ENCODE data around the gene KRTAP16-1.

KRTAP16-1 gene

GRCh38 chr17:41331606-41332005, 22.5 kb upstream of the KRTAP16-1 start:
- no peak overlapping the region for H3K27ac ChIP-seq
- no peak for DNase-seq (ENCODE audit: low read depth, low spot score)

DNA sequence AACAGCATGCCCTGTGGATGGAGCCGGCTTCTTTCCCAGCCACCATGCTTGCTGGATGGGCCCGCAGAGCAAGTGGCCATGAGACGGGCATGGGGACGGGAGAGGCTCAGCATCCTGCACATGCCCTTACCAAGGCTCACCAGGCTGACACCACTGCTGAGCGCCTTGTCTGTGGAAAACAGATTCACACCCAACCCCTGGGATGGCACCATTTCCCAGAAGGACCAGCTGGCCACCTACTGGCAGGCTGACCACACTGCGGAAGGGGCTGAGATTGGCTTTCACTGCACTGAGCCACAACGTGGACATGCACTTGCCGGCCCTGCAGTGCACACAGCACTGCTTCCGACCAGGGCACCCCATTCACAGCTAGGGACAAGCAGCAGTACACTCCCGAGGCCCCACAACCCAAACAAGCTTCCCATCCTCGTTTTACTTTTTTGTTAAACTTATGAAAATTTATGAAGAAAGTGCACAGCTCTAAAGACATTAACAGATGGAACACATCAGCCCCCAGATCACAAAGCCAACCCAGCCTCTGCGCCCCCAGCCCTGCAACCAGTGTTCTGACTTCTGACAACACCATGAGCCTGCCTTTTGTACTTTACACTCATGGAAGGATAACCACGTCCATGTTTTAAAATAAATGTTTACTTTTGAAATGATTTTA, 20.3 kb upstream of the KRTAP16-1 start:
- H3K27ac ChIP-seq: no peak overlapping the region
- DNase-seq (ENCODE audit: low read depth, low spot score): no peak

DNA sequence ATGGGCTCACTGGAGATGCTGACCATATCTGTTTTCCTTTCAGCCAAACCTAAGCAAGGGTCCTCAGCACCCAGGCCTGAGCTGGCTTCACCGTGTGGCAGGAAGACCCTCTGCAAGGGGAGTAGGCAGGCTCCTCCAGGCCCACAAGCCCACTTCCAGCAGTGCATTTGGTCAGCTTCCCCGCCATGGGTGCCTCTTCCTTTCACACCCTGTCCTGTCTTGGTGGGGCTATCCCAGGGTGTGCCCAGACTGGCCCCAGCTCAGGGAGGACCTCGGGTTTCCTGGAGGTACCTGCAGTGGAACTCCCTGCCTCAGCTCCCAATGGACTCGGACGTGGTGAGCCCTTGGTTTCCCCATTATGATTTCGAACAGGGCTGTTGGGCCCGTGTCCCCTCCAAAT, 19.1 kb upstream of the KRTAP16-1 start:
- H3K27ac ChIP-seq: no peak overlapping the region
- DNase-seq (ENCODE audit: low read depth, low spot score): no peak

DNA sequence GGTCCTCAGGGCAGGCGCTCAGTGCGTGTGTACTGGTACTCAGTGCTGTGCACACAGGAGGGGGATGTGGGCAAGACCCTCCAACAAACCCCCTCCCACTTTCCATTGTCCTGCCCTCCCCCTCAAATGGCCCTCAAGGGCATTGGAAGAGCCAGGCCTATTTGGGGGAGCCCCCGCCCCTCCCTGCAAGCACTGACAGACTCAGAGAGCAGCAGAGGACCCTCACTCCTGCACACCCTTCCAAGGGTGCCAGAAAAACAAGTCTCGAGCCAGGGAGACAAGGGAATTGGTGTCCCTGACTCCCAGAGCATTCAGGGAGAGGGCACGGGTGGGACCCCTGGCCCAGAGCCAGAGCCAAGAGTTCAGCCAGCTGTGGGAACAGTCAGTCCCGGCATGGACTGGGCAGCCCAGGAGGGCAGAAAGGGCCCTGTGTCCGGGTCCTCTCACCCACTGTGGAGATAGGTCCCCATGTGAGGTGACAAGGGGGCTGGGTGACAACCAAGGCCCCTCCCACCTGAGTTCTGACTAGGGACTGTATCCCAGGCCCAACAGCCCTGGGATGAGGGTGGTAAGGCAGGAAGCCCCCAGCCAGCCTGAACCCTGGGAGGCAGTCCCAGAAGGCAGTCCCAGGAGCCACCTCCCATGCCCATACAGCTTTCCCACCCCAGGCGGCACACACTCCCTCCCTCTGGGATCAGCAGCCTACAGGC, 18.5 kb upstream of the KRTAP16-1 start:
- no peak overlapping the region for H3K27ac ChIP-seq
- DNase-seq (ENCODE audit: low read depth, low spot score): no peak

DNA sequence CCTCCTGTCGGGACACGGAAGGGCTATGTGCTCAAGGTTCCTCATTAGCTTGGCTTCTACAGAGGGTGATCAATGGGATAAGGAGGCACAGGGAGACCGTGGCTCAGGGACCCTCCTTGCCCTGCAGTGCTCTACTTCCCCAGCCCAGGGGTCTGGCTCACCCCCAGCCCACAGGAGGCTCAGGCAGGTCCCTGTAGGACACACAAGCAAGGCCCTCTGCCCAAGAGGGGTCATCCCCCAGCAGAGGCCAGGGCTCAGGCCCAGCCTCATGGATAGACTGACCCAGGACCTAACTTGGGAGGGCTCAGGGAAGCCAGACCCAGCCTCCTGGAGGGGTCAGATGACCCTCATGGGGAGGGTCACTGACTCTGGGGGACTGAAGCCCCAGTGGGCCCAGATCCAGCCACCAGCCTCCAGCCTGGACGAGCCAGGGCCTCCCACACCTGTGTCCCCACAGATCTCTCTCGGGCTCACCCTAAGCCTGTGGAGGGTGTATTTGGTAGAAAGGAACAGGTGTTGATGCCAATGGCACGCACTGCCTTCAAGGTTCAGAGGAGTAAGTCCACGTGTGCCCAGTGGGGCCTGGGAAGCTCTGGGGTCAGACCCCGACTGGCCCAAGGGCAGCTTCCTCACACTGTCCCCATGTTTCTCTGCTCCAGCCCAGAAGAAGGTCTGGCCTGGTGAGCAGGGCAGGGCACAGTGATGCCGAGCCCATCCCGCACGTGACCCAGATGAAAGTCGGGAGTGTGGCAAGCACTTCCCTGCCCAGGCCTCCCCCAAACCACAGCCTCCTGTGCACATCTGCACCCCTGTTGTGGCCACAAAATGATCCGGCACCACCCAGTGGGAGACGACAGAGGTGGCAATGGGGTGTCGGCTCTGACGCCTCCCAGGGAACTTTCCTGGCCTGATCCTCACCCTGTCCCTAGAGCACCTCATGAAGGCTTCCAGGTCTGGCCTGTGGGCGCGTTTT, 17.4 kb upstream of the KRTAP16-1 start:
- no peak for DNase-seq (ENCODE audit: low read depth, low spot score)
- H3K27ac ChIP-seq: no peak overlapping the region

GRCh38 chr17:41325611-41326010, 16.5 kb upstream of the KRTAP16-1 start:
- DNase-seq (ENCODE audit: low read depth, low spot score): no peak
- no peak overlapping the region for H3K27ac ChIP-seq

GRCh38 chr17:41325126-41325525, 16.0 kb upstream of the KRTAP16-1 start:
- H3K27ac ChIP-seq: no peak overlapping the region
- no peak for DNase-seq (ENCODE audit: low read depth, low spot score)

DNA sequence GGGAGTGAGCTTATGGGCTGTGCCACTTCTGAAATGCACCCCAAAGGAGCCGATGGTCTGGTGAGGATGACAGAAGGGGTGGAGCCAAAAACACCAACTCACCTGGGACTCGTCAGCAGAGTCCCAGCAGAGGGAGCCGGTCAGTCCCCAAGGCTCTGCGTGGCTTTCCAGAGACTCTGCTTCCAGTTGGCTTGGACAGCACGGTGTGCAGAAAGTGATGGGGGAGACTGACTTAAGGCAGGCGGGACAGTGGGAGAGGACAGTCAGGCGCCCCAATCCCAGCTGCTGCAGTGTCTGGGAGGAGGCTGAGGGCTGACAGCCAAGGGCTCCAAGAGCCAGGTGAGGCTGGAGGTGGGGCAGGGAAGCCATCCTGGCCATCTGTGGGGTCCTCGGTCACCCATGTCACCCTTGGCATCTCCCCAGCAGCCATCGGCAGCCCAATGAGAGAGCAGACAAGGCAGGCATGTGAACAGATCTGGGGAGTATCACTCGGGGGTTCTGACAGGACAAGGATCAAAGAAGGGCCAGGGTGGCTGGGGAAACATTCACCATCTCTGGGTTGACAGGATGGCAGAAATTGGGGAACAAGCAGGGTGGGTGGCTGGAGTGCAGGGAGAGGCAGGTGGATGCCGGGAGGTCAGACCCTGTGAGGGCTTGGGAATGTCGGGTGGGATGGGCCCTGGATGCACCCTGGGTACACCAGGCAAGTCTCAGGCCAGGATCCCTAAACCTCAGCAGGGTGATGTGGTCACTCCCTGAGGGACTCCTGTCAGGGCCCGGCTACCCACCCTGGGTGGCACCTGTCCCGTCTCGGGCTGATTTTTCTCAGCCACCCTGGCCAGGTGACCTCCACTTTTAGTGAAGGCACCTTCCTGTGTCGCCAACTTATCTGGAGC, 15.3 kb upstream of the KRTAP16-1 start:
- H3K27ac ChIP-seq: no peak overlapping the region
- DNase-seq (ENCODE audit: low read depth, low spot score): no peak

DNA sequence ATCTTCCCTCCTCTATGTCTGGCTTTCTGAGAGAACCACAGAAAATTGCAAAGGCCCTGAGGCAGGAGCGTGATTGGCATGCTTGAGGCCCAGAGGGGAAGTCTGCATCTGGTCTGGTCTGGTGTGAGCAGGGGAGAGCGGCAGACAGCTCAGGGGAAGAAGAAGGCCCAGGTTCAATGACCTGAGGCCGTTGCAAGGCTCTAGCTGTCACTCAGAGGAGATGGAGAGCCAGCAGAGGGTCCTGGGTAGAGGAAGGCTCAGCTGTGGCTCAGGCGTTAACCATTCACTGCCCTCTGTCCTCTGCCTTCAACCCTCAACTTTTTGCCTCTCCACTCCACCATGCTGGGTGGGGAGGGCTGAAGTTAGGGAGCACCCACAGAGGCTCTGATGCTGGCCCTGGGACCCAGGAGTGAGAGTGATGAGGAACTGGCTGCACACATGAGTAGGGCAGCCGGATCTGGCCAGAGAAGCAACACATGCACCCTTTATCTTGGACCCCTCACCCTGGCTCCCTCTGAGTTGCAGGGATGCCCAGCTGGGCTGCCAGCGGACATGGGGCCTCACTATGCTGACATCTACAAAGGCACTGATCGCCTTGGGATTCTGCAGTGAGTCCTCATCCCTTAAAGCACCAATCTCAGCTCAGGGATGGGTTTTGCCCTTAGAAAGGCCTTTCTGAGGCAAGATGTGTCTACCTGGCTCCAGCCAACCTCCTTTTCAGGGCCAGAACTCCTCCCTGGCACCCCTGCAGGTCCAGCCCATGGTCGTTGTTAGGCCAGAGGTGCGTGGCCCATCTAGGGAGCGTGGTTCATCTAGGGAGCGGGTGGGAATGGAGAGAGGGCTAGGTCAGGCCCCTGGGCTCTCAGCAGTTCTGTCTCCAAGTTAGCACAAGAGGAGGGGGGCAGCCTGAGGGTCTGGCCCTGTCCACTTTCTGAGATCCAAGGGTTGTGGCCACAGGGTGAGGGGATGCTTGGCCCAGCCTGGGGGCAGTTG, 14.1 kb upstream of the KRTAP16-1 start:
- DNase-seq (ENCODE audit: low read depth, low spot score): no peak
- no peak overlapping the region for H3K27ac ChIP-seq

- H3K27ac ChIP-seq: no peak overlapping the region
- peak; percentile 26 for DNase-seq (ENCODE audit: low read depth, low spot score)
These were observed 13.2 kb upstream of the KRTAP16-1 start for GRCh38 chr17:41322094-41322902.

DNA sequence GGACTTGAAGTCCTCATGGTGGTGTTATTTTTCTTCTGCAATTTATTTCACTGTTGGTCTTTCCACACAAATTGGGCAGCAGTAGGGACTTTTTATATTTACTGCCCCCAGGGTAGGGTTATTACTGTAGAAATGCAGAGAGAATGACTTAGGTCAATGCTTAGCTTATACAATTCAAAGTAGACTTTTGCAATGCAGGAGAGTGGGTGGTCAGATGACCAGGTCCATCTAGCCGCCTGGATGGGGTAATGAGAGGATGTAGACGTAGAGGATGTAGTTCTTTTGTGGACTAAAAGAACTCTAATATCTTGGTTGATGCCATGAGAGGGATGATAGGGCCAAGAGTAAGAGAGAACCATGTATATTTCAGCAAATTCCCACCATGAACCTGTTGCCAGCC, 9.1 kb upstream of the KRTAP16-1 start:
- no peak overlapping the region for H3K27ac ChIP-seq
- no peak for DNase-seq (ENCODE audit: low read depth, low spot score)

GRCh38 chr17:41315814-41316445, 6.8 kb upstream of the KRTAP16-1 start:
- H3K27ac ChIP-seq: no peak overlapping the region
- DNase-seq (ENCODE audit: low read depth, low spot score): peak; percentile 57

DNA sequence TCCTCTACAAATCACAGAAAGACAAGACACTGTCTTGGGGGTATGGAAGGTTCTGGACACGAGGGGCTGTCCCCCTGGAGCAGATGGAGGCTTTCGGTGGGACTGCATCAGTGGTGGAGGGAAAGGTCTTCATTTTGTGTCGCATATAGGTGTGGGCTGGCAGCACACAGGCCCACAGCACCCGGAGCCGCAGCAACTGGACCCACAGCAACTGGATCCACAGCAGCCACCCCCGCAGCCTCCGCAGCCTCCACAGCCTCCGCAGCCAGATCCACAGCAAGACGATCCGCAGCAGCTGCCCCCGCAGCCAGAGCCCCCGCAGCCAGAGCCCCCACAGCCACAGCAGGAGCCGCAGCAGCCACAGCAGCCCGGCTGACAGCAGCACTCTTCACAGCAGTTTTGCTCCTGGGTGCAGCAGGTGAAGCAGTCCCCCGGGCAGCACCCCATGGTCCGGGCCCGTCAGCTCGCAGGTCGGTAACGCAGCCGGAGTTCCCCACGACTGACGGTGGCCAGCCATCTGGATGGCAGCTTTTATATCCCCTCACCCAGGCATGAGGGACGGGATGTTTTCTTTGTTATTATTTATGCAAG, 6.2 kb upstream of the KRTAP16-1 start, which contains the start of gene KRTAP17-1:
Gene KRTAP17-1, minus strand, starts transcription at position 507 of the 591 bp plus-strand sequence. Its CDS starts 60 bp downstream, at position 447.
- DNase-seq (ENCODE audit: low read depth, low spot score): no peak
- H3K27ac ChIP-seq: no peak within 1 kb of the TSS

DNA sequence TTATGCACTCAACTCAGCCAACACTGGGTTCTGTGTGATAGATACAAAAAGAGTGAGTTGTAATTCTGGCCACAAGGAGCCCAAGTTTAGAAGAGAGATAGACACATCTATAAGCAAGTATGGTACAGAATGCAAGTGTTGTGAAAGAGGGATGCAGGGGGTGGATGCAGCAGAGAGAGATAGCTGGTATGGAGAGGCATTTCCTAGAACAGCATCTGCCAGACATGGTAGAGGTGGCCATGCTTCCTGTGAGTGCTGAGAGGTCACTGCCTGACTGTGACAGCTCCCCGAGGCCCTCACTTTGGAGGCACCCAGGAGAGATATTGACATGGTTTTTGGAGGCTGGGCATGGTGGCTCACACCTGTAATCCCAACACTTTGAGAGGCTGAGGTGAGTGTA, 2.0 kb upstream of the KRTAP16-1 start:
- no peak for DNase-seq (ENCODE audit: low read depth, low spot score)
- no peak overlapping the region for H3K27ac ChIP-seq

DNA sequence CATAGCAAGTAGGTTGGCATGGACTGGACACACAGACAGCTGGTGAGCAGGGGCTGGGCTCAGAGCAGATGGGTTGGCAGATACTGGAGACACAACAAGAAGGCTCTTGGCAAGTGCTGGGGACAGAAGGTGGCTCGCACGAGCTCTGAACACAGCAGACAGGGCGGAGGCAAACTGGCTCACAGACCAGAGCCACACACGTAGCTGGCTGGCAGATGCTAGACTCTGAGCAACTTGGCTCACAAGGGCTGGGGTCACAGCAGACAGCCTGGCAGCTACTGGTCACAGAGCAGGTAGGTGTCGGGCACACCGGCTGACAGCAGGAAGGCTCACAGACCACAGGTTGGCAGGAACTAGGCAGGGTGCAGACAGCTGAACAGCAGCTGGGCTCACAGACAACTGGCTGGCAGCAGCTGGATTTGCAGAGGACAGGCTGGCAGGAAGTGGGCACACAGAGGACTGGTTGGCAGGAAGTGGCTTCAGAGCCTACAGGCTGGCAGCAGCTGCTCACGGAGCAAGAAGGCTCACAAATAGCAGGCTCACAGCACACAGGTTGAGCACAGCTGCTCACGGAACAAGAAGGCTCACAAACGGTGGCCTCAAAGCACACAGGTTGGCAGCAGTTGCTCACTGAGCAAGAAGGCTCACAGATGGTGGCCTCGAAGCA, 725 bp downstream of the KRTAP16-1 start:
- H3K27ac ChIP-seq: no peak overlapping the region
- no peak for DNase-seq (ENCODE audit: low read depth, low spot score)

DNA sequence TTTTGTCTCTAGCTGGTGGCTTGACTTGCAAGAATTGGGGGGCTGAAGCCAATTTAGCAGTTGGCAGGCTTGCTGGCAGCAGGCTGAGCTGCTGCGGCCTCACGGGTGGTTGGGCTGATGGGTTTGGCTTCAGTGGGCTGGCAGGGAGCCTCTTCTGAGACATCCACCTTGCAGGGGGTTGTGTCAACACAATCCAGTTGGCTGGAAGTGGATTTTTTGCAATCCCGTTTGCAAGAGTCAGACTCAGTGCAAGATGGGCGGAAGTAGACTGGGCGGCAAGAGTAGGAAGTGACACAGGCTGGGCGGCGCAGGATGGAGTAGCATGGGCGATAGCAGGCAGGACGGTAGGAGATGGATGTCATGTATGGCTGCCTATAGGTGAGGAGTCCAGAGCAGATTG, 1.5 kb downstream of the KRTAP16-1 start:
- DNase-seq (ENCODE audit: low read depth, low spot score): no peak
- H3K27ac ChIP-seq: no peak overlapping the region

All from epithelial cell of prostate (primary cell).